ENCODE measurements around the gene PKD2. TPM values are rescaled to one million over a fixed set of nuclear protein-coding genes. Genes with fewer than 3 reads are reported as not detected.

The PKD2 gene
- total RNA-seq, 2 experiments from 2014 or later: 2.3 to 2.8 TPM

- CTCF ChIA-PET: interaction anchor here (0.7 to 3.6 kb wide), 4 partner anchors 11 to 126 kb away, joined by 5 to 29 read pairs (median 18); no protein-coding TSS in a partner anchor
- H3K36me3 Mint-ChIP-seq (ENCODE audit: low read depth): no peaks in the 10 kb centered on the region
- H3K9me3 Mint-ChIP-seq: no peaks in the 10 kb centered on the region
- no peak overlapping the region for H3K27ac Mint-ChIP-seq
- H3K4me1 Mint-ChIP-seq (ENCODE audit: low read depth): peaks cover 7% of the 10 kb centered on the region
- H3K4me3 Mint-ChIP-seq: no peak overlapping the region
- no peak for TF ChIP-seq CTCF (IDR thresholded peaks at IDR 0.05)
- POLR2A ChIA-PET: no interaction called here
- intact Hi-C loops (cut with micrococcal nuclease): no loop called here
- peaks cover 32% of the 10 kb centered on the region for H3K27me3 Mint-ChIP-seq
- DNase-seq (no peak), ATAC-seq (no peak)
Measured at GRCh38 chr4:87974856-87975462, 32.5 kb upstream of the PKD2 start.

GRCh38 chr4:87975466-87975865 lies 32.0 kb upstream of the PKD2 start, which contains the start of gene SPP1:
SPP1 (plus strand) TSS chr4:87975714; CDS start chr4:87976896, 1,182 bp downstream.
- Mint-ChIP-seq H3K36me3 (ENCODE audit: low read depth) (no peaks in the 10 kb centered on the region), H3K27ac (no peak within 1 kb of the TSS), H3K9me3 (no peaks in the 10 kb centered on the region), H3K27me3 (peaks cover 29% of the 10 kb centered on the region), H3K4me3 (no peak within 1 kb of the TSS), H3K4me1 (ENCODE audit: low read depth) (peaks cover 7% of the 10 kb centered on the region)
- peak; percentile 37 for DNase-seq
- ChIA-PET CTCF (interaction anchor here (0.7 to 3.6 kb wide), 3 partner anchors 12 to 126 kb away, joined by 5 to 29 read pairs (median 20); no protein-coding TSS in a partner anchor), POLR2A (no interaction called here)
- peak; percentile 65 for ATAC-seq
- intact Hi-C loops (cut with micrococcal nuclease): no loop called here
- no peak for TF ChIP-seq CTCF (IDR thresholded peaks at IDR 0.05)

DNA sequence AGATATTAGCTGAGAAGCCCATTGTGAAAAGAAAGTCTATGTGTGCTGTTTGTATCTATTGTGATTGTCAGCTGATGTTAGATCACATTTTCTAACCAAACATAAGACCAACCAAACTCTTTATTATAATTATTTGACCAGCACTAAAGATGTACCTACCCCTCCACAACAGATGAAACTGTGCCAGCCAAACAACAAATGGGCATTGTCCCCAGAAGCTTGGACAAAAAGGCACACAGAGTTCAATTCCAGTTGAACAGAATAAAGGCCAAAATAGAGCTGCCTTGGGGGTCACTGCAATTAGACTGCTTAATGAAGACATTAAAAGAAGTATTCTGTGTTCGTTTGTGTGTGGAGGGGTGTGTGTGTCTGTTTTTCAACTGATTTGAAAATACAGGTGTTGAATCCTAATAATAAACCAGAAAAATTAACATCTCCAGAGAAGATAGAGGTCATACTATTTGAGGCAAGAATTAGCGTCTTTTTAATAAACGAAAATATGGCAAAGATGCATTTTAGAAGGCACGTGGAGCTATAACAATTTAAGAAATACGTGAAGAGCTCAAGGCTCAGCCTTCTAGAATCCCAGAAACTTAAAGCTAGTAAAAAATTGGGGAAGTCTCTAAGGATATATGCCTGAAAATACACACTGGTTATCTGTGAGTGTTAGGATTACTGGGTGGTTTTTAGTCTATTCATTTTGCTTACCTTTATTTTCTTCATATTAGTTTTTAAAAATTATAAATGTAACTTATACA lies 29.7 kb upstream of the PKD2 start:
- Mint-ChIP-seq H3K27me3 (peaks cover 26% of the 10 kb centered on the region), H3K4me3 (no peak overlapping the region), H3K27ac (no peak overlapping the region), H3K4me1 (ENCODE audit: low read depth) (peaks cover 7% of the 10 kb centered on the region), H3K36me3 (ENCODE audit: low read depth) (no peaks in the 10 kb centered on the region), H3K9me3 (no peaks in the 10 kb centered on the region)
- intact Hi-C loops (cut with micrococcal nuclease): no loop called here
- ATAC-seq: no peak
- CTCF ChIA-PET: interaction anchor here (1.0 to 1.4 kb wide), 4 partner anchors 9 to 298 kb away, joined by 3 to 6 read pairs (median 4); no protein-coding TSS in a partner anchor
- TF ChIP-seq CTCF (IDR thresholded peaks at IDR 0.05): no peak
- DNase-seq: no peak
- POLR2A ChIA-PET: no interaction called here

GRCh38 chr4:87978681-87979080 lies 28.8 kb upstream of the PKD2 start:
- no peaks in the 10 kb centered on the region for H3K9me3 Mint-ChIP-seq
- ATAC-seq: no peak
- POLR2A ChIA-PET: no interaction called here
- TF ChIP-seq CTCF (IDR thresholded peaks at IDR 0.05): no peak
- H3K4me3 Mint-ChIP-seq: no peak overlapping the region
- peaks cover 18% of the 10 kb centered on the region for H3K27me3 Mint-ChIP-seq
- H3K4me1 Mint-ChIP-seq (ENCODE audit: low read depth): peaks cover 7% of the 10 kb centered on the region
- H3K27ac Mint-ChIP-seq: no peak overlapping the region
- intact Hi-C loops (cut with micrococcal nuclease): no loop called here
- DNase-seq: no peak
- H3K36me3 Mint-ChIP-seq (ENCODE audit: low read depth): no peaks in the 10 kb centered on the region
- CTCF ChIA-PET: interaction anchor here (0.8 kb wide), 1 partner anchor 116 kb away, joined by 3 read pairs; no protein-coding TSS in a partner anchor

- intact Hi-C loops (cut with micrococcal nuclease): no loop called here
- ATAC-seq: no peak
- POLR2A ChIA-PET: no interaction called here
- CTCF ChIA-PET: interaction anchor here (1.0 kb wide), 1 partner anchor 131 kb away, joined by 3 read pairs; no protein-coding TSS in a partner anchor
- no peak for TF ChIP-seq CTCF (IDR thresholded peaks at IDR 0.05)
- Mint-ChIP-seq H3K27me3 (peaks cover 21% of the 10 kb centered on the region), H3K4me3 (no peak overlapping the region), H3K9me3 (no peaks in the 10 kb centered on the region), H3K27ac (no peak overlapping the region), H3K36me3 (ENCODE audit: low read depth) (no peaks in the 10 kb centered on the region), H3K4me1 (ENCODE audit: low read depth) (peaks cover 7% of the 10 kb centered on the region)
- DNase-seq: no peak
Measured at GRCh38 chr4:87979810-87980209, 27.6 kb upstream of the PKD2 start.

Data from activated CD8-positive, alpha-beta T cell treated with anti-CD3 and anti-CD28 coated beads for 36 hours (primary cell).